ENCODE data around the gene VEZT.
A peak's percentile ranks its signal among the peaks of the same experiment; 100 is the strongest.
"Not testable (repeated sequence)": the region's sequence is repeated elsewhere in the genome, so short reads cannot be mapped to it uniquely, and the experiment has no call there.

The VEZT gene

DNA sequence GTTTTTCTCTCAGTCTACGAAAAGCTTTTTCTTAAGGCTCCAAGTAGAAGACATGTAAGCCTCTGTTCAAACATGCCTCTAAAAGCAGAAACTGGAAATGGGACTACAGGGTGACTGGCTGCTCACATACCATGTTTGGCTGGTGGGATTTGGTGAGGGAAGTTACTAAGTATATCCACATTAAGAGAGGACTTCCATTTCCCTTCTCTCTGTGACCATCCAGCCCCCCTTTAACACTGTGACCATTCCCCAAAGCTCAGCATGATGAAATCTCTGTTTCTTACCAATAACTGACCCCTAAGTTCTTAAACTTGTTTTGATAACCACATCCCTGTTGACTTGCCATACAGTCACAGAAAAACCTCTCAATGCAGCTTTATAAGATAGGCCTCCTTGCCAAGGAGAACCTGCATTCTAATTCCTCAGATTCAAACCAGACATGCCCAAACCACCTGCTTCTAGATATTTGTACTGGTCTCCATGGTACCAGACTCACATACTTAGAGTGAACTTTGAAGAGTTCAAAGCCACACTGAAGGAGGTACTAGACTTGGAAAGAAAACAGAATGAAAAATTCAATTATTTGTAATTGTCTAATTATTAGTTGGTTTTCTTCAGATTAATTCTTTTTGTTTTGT is 102.2 kb downstream of the VEZT start:
- no peak for DNase-seq (ENCODE audit: low read depth)

DNA sequence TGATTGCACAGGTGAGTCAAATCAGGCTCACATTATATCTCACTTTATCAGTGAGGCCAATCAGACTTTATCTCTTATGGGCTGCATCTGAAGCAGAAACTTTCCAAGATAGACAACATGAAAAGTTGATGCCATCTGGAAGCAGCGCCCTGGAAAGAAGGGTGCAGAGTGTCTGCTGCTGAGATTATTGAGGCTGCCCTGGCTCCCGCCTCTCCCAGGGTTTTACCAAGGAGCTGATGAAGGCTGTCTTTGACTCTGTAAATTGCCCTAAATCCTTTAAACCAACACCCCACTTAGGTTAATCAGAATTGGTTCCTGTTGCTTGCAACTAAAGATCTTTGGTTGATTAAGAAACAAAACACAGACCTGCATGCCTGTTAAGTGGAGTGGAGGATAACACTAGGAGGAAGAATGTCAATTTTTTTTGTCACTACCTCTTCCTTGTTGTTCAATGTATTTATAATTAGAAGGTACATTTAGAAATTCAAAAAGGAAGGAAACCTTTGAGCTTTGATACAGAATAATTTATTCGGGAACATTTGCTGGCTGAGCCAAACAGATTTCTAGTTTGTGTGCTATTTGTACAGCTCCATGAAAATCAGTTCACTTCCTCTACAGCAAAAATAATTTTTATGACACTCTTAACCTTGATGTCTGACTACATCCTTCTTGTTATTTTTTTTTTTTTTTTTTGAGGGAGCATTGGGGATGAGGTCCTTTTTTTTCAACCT is 104.1 kb downstream of the VEZT start:
- DNase-seq (ENCODE audit: low read depth): no peak

DNA sequence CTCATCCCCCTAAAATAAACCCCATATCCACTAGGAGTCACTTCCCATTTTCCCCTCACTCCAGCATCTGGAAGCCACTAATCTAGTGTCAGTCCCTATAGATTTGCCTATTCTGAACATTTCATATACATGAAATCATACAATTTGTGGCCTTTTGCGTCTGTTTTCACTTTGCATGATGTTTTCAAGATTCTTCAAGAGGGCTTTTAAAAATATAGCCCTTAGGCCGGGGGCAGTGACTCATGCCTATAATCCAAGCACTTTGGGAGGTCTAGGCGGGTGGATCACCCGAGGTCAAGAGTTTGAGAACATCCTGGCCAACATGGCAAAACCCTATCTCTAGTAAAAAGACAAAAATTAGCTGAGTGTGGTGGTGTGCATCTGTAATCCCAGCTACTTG is 104.7 kb downstream of the VEZT start:
- DNase-seq (ENCODE audit: low read depth): peak; percentile 49

DNA sequence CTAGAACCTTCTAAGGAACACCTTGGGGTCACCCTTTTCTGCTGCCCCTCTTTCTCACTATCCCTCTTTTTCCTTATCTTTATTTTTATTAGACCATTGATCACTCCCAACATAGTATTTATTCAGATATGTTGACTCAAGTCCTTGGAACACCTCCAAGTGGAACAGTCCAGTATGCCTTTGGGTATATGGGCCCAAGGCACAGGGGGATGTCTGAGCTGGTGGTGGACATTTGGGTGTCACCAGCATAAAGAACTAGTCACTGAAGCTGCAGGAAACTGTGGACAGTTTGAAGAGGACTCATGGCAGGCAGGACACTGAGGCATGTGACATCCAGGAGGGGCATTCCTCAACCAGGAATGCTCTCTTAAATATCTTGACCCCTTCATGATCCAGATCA is 105.6 kb downstream of the VEZT start:
- no peak for DNase-seq (ENCODE audit: low read depth)

DNA sequence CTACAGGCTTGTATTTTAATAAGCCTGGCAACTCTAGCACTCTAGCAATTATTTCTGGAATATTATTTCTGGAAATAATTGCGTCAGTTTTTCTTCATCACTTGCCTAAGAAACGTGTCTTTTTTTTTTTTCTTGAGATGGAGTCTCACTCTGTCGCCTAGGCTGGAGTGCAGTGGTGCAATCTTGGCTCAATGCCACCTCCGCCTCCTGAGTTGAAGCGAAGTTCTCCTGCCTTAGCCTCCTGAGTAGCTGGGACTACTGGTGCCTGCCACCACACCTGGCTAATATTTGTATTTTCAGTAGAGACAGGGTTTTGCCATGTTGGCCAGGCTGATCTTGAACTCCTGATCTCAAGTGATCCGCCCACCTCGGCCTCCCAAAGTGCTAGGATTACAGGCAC is 106.6 kb downstream of the VEZT start:
- DNase-seq (ENCODE audit: low read depth): not testable (repeated sequence)

DNA sequence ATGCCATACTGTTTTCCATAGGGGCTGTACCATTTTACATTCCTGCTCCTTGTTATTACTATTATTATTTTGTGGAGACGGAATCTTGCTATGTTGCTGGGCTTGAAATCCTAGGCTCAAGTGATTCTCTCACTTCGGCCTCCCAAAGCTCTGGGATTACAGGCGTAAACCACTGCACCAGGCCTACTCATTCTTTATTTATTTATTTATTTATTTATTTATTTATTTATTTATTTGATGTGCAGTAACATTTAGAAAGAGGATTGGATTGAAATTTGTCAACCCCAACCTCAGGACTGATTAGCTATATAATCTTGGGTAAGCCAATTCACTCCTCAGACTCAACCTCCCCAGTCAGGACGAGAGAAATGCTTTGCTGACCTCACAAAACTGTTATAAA is 107.9 kb downstream of the VEZT start:
- no peak for DNase-seq (ENCODE audit: low read depth)

DNA sequence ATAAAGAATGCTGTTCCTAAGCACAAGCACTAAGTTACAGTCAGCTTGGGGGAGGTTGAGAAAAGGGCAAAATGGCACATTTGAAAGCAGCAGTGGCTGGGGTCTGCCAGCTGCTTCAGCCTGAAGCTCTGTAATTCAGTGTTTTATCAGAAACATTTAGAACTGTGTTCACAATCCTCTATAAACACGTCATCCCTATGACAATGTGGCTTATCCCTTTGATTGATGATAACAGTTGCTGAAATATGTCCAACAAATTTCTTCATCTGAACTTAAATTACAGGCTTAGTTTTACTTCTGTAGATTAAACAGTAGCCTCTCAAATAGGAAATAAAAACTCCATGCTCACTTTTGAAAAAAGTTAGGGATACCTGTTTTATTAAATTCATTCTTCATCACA is 108.8 kb downstream of the VEZT start:
- DNase-seq (ENCODE audit: low read depth): no peak

DNA sequence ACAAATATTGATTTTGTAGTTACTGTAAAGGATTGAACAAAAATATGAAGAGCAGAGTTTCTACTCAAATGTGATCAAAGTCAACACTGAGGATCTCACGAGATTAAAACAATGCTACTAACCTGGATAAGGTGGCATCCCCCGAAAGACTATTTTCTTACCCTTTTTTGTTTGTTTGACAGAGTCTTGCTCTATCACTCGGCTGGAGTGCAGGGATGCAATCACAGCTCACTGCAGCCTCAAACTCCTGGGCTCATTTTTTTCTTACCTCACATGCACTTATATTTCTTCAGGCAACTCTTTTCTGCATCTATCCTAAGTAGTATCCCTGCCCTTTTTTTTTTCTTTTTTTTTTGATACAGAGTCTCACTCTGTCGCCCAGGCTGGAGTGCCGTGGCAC is 109.2 kb downstream of the VEZT start:
- no peak for DNase-seq (ENCODE audit: low read depth)

DNA sequence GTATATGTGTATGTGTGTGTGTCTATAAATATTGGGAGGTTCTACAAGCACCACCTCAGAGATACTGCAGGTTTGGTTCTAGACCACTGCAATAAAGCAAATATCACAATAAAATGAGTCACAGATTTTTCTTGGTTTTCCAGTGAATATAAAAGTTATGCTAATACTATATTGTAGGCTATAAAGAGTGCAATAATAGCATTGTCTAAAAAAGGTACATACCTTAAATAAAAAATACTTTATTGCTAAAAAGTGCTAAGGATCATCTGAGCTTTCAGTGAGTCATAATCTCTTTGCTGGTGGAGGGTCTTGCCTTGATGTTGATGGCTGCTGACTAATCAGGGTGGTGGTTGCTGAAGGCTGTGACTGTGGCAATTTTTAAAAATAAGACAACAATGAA is 111.1 kb downstream of the VEZT start:
- peak; percentile 37 for DNase-seq (ENCODE audit: low read depth)

DNA sequence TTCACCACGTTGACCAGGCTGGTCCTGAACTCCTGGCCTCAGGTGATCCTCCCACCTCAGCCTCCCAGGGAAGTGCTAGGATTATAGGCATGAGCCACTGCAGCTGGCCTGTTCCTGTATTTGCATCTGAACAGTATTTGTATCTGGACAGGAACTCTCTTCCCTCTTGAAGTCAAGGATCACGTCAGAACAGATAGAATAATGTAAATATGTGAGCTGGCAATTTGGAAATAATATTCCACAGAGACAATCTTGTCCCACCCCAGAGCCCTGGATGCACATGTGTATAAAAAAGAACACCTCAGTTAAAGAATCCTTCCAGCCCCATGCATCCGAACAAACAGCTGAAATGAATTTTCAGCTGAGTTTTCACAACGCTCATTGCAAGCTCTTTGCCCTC is 118.3 kb downstream of the VEZT start:
- DNase-seq (ENCODE audit: low read depth): no peak

DNA sequence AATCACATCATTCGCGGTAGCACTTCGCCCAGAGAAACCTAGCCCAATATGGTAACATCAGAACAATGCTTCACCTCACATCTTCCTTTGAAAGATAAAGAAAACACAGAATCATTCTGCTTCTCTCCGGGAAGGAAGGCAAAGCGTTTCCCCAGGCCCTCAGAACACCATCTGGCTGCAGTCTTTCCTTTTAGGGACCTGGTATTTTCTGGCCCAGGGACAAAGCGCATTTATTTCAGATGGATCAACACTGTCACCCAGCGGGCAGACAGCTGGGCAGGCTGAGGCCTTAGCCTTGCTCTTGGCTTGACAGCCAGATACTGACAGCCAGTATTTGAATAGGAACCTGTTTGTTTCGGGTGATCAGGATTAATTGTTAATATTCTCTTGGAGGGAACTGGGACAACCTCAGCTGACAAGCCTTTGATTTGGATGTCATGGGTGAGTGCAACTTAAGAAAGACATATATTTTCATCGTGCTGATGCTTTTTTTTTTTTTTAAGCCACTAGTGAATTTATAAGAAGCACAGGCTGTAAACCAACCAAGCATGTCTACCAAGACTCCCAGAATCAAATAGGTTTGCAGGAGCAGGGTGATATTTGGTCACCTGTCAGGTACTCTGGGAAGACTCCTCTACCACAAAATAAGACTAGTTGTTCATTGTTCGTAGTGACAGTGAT is 118.9 kb downstream of the VEZT start:
- DNase-seq (ENCODE audit: low read depth): peak; percentile 75

DNA sequence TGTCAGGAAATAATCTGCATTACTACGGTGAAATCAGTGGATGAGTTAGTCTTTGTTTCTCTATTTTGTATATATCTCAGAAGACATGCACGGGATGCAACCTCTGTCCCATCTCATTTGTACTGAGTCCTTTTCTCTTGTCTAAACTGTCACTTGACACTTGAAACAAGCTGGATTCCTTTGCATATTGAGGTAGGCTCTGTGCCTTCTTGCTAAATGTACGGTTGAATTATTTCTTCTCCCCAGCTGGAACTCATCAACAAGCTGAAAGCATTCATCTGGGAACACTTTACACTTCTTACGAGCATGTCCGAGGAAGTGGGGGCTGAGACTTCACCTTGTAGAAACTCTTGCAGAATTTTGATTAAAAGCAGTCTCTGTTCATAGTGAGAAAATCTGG is 119.5 kb downstream of the VEZT start:
- DNase-seq (ENCODE audit: low read depth): no peak

DNA sequence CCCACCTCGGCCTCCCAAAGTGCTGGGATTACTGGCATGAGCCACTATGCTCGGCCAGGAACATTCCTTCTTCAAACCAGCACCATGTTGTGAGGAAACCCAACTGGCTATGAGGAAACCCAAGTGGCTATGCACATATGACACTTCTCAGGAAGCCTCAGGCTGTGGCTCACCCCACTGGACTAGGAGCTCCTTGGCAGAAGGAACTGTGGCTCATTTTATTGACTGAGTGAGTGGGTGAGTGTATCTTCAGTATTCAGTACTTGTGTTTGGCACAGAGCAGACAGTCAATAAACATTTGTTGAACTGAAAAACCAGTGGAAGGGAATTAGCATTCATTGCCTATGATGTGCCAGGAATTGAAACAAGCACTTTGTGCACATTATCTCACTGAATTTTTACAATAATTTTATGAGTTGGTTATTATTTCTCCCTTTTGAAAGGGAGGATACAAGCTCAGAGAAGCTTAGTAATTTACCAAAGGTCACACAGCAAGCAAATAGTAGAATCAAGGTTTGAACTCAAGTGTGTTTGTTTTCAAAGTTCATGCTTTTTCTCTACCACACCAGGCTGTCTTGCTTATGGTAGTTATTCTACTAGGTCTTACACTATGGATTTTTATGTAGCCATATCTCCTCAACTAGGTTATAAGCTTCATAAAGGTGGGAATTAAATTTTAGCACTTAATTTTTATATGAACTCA is 121.6 kb downstream of the VEZT start:
- peak; percentile 48 for DNase-seq (ENCODE audit: low read depth)

DNA sequence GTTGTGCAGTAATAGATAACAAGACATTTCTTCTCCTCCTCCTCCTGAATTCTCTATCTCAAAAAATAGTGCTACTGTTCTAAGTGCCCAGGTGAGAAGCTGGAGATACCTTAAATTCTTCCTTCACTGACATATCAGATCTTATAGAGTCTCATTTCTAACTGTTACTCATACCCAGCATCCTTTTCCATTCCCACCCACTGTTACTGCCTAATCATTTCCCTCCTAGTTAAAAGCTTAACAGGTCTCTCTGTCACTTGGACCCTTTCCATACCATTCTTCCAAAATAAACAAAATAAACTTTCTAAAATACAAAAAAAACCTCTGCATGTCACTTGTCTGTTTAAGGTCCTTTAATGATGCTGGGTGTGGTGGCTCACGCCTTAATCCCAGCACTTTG is 124.4 kb downstream of the VEZT start:
- no peak for DNase-seq (ENCODE audit: low read depth)

DNA sequence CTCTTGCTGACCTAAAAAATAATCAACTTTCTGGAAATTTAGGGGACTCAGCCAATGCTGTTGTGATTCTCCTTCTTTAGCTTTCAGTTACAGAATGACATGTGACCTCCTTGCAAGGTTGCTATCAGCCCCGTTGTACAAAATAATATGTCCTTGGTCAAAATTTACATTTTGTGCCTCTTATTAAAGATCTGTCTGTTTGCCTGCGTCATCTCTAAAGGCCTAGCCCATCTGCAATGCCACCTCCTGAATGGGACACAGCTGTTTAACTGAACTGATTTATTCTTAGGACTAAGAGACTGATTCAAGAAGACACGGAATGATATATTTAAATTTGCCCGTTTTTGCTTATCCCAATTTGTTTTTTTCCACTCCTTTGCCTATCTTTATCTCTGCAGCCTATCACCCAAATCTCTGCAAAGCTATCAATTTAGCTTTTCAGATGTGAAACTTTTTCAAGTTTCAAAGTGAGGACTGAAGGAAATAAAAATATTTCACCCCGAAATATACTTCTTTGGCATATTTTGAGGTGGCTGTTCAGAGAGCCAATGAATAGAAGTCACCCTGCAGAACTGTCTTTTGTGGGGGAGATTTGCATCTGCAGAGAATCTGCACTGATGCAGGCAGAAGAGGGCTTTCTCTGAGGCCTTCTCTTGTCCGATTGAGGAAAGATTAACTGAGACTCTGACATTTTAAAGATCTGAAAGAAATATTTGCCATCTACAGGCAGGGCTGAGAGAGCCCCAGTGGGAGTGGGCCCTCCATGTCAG is 126.0 kb downstream of the VEZT start:
- no peak for DNase-seq (ENCODE audit: low read depth)

DNA sequence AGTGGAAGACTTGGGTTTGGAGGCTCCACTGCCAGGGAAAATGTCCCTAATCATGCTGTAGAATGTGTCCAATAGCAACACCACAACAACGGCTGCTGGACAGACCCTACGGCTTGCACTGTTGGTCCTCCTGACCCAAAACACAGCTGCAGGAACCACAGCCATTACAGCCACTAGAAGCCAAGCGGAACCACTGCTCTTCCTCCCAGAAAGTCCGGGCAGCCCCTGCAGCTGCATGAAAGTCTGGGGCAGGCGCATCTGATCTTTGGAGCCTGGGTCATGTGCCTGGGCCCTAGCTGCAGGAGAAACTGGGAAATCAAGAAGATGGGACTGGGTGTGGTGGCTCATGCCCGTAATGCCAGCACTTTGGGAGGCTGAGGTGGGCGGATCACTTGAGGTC is 131.7 kb downstream of the VEZT start:
- no peak for DNase-seq (ENCODE audit: low read depth)

DNA sequence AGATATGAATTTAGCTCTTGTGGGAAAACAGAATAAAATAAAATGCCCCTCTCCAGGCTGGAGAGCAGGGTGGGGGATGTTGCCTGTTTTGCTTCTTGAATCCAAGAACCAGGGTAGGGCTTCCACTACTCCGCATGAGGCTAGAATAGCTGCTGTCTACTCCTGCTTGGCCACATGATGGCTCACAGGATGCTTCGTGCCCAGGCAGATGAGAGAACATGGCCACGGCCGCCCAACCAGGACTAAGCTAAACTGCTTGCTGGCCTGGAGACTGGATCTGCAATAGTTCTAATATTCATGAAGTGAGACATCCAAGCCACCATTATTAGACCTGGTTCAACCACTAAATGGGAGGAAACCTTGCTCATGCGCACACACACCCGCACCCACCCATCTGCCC is 134.1 kb downstream of the VEZT start:
- DNase-seq (ENCODE audit: low read depth): no peak

Data from ELR (cell line).